HG03159 (cell line): Measurements from ENCODE around the gene PDE2A.
"Not testable (repeated sequence)": the region's sequence is repeated elsewhere in the genome, so short reads cannot be mapped to it uniquely, and the experiment has no call there.

Source experiments
- ATAC-seq: cut with Tn5 transposase; IDR thresholded peaks from one replicate; pipeline ENCODE4 v1.9.1; 2021; ENCODE audit warnings: mild to moderate bottlenecking, moderate library complexity; ENCODE audit not compliant: unreplicated experiment

The PDE2A gene

DNA sequence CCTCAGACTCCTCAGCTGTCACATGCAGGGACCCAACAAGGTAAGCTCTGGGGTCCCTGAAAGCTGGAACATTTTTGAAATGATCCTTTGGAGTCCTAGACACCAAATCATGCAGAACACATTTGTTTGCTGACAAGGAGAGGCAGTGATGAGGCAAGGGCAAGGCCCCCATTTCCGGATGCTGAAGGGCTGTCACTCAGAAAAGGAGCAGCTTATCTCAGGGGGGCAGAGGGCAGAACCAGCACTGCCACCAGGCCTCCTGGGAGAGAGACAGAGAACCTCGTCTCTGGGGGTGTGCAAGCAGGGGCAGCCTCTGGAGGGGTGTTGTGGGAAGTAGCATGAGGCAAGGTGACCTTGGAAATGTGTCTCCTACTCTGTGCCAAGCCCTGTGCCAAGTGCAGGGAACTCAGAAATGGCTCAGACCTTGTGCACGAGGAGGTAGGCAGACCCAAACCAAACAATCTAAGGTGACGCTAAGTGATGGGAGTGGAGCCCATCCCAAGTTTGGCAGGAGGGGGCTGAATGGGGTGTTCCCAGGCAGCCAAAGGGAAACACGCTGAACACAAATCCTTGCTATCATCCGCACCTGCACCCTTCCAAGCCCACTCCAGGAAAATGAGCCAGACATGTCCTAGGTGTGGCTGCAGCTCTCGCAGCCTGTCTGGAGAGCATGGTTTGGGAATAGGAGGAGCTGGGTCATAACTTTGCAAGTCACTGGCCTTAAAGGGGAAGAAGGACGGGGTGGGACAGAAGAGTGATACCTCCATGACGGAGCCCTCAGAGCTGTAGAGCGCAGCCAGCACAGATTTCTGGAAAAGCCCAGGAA, 94.2 kb downstream of the PDE2A start:
- ATAC-seq: no peak

DNA sequence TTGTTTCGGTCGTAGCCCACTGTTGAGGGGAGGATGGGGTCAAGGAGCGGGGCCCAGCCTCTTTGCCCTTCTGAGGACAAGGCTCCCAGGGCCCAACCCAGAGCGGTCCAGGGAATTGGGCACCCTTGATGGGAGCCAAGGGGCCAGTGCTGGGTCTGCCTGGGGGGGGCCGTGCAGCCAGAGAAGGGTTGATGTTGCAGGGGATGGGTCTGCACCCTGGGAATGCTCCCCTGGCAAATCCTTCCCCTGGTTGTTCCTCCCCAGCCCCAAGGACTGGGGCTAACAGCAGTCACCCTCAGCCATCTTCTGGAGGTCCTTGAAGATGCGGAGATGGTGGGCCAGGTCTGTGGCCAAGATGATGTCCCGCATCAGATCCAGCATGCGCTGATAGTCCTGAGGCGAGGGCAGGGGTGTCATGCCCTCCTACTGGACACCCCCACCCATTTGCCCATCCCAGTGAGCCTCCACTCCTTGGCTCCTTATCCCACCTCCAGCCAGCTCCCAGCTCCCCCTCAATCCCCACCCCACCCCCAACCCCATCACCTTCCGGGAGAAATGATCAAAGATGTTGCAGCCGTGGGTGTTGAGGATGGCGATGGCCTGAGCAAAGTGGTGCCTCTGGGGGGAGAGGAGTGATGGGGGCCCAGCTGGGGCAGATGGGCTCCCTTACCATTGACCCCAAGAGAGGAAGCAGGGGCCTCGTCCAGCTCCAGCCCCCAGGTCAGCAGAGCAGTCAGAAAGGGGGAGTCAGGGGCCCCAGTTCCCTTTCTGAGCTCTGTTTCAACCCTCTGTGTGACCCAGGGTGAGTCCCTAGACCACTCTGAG, 95.0 kb downstream of the PDE2A start:
- no peak for ATAC-seq

DNA sequence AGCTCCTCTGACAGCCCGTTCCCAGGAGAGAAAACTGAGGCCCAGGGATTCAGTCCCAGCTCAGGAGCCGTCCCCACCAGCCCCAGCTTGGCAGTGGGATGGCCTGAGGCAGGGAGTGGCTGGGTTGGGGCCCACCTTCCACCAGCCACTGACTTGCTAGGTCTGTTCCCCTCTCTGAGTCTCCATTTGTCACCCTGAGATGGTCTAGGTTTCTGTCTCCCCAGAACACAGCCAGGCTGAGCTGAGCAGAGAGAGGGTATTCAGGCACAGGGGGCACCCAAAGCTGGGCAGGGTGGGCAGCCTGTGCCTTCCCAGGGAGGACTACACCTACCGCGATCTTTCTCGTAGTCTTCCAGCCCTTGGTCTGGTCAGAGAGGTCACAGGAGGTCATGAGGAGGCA, 95.7 kb downstream of the PDE2A start:
- ATAC-seq: no peak

DNA sequence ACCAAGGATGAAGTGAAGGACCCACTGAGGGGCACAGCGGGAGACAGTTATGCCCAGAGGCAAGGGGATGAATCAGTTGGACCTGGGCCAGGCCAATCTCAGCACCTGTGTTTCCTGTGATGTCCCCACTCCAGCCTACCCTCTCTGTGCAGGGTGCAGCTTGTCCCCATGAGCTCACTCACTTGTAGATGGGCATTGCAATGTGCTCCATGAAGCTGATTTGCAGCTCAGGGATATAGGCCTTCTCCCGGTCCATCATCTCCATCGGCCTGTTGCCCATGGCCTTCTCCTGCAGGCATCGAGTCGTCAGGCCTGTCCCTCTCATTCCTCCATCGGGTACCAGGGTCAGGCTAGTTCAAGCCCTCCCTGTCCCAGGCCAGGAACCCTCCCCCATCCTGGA, 96.2 kb downstream of the PDE2A start:
- ATAC-seq: no peak

DNA sequence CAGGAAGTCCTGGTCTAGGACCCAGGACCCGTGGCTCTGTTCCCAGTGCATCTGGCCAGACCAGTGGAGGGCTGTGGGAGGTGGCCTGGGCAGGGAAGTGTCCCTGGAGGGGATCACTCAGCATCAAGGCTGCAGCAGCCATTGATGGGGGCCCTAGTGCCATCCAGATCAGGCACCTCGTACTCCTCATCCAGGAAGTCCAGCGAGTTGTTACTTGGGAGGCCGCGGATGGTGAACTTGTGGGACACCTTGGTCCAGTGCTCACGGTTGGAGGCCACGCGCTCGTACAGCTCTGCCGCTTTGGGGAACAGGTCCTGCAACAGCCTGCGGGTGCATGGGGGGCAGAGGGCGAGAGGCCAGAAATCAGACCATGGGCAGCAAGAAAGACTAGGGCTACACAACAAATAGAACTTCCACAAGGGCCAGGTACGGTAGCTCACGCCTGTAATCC, 96.9 kb downstream of the PDE2A start:
- no peak for ATAC-seq

DNA sequence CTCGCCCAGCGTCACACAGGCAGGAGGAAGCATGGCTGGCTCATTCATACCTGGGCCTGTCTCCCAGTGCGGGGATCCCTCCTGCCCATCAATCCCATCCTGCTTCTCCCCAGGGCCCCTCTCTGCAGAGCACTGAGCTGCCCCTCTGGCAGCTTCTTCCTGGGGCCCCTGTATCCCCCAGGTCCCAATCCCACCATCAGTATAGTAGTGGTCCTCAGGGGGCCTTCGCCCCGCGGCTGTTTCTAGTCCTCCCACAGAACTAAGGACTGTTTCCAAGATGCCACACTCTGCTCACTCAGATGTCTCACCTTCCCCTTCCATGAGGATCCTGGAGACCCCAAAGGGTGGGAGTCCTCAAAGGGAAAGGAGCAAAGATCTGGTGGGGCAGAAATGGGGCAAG, 97.6 kb downstream of the PDE2A start:
- ATAC-seq: no peak

DNA sequence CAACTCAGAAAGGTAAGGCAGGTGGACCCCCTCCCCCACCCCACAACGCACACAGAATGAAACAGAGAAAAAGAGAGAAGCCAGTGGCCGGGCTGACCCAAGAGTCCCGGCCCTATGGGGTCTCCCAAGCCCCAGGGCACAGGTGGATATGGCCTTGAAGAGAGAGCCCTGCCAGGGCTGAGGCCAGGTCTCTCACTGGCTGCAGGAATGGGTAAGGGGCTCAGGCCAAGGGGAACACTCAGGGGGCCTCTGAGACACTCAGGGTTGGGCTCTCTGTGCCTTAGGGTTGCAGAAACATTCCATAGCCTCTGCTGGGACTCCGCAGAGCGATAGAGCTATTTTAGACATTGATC, 98.0 kb downstream of the PDE2A start:
- no peak for ATAC-seq

DNA sequence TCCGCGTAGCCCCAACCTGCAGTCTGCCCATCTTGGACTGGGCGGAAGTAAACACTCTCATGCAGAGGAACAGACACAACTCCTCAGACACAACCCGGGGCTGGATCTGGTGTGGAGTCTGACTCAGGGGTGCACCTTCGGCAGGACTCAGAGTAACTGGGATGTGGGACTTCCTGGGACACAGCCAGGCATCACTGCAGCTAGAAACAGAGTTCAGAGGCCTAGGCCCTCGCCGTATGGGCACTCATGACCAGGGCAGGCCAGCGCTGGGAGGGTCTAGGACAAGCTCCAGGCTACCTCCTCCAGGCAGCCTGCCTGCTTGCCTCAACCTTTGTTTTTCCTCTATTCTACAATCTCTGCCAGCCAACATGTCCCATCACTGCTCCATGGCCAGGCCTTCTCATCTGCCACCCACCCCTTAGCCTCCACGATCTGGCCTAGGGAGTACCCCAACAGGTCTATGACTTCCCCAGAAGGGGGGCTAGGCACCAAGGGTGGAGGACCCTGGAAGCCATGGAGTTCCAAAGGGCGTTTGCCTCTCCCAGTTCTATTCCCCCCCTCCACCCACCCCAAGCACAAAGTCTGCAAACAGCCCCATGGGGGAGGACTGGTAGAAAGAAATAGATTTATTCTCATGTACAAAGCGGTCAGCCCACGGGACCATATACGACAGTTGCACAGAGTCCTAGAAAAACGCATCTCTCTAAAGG, 98.5 kb downstream of the PDE2A start:
- ATAC-seq: no peak

DNA sequence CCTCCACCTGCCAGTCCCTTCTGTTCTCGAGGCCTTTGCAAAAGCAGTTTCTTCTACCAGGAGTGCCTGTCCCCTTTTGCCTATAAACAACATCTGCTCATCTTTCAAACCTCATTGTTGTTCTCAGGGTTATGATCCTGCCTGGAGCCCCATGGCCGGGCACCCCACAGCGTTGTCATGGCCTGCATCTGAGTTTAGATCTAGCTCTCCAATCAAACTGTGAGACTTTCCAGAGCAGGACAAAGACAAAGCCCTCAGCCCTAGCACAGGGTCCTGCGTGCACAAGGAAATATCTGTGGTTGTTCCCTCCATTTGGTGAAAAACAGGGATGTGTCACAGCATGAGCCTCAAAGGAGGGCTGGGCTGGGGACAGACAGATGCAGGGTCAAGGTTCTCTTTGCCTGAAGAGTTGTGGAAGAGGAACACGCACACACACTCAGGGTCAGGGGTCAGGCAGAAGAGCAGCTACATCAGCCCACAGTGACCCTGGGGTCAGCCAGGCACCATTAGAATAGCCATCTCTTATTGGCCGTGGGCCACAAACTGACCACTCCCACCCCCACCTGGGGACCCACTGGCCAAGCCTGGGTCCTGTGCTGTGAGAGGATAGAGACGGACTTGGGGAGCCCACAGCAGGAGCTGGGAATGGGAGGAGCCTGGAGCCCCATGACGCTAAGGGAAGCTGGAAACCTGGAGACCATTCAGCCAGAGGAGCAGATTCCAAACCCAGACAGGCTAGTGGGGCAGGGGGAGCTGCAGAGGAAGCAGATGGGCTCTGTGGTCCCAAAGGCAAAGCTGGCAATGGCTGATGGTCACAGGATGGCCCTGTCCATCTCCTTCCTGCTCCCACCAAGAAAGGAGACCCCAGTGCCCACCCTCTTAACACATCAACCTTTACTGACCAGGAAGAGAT, 99.4 kb downstream of the PDE2A start:
- ATAC-seq: no peak

DNA sequence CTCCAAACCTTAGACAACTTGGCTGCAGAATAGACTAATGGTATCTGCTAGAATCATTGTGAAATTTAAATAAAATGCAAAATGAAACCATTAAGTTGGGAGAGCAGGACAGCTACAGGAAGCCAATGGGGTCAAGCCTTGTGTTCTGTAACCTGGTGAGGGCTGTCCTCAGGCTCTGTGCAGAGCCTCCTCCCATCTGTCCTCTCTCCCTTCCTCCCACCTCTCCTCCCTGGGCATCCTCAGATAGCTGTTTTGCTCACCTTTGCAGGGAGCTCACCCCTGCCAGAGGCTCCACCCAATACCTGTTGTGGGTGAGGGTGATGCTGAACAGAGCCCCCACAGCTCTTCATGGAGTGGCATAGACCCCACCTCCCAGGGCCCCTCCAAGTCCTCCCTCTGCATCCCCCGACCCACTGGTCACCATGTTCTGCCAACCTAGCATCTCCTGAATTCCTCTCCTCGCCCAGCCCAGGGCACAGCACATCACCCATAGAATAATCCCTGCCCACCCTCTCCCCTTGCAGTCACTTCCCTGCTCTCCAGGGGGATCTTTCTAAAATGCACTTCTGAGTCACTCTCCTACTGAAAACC, 100.3 kb downstream of the PDE2A start:
- no peak for ATAC-seq

DNA sequence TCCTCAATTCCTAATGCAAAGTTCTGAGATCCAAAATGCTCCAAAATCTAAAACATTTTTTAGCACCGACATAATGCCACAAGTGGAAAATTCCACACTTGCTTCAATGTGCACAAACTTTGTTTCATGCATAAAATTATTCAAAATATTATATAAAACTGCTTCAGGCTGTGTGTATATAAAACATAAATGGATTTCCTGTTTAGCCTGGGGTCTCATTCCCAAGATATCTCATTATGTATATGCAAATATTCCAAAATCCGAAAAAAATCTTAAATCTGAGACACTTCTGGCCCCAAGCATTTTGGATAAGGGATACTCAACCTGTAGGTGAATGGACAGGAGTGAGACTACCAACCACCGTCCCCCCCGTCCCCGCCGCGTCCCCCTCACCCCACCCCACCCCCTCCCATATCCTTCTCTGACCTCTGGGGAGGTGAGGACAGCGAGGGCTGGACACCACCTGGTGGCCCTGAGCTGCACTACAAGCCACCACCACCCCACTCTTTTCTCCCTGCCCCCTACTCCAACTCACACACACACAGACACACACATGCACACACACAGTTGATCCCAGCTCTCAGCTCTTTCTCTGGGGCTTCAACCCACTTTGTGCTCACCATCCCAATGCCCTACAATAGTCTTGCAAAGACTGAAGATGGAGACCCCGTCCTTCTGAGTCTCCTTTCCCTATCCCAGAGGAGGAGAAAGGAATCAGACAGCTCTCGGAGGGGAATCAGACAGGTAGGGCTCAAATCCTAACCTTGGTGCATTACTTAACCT, 101.0 kb downstream of the PDE2A start:
- no peak for ATAC-seq

DNA sequence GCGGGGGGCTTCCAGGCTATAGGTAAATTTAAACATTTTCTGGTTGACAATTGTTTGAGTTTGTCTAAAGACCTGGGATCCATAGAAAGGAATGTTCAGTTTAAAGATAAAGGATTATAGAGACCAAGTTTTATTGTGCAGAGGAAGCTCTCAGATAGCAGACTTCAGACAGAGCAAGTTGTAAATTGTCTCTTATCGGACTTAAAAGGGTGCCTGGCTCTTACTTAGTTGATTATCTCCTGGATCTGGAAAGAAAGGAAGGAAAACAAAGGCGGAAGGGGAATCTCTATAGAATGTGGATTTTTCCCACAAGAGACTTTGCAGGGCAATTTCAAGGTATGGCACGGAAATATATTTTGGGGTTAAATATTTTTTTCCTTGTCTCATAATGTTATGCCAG, 101.7 kb downstream of the PDE2A start:
- not testable (repeated sequence) for ATAC-seq

DNA sequence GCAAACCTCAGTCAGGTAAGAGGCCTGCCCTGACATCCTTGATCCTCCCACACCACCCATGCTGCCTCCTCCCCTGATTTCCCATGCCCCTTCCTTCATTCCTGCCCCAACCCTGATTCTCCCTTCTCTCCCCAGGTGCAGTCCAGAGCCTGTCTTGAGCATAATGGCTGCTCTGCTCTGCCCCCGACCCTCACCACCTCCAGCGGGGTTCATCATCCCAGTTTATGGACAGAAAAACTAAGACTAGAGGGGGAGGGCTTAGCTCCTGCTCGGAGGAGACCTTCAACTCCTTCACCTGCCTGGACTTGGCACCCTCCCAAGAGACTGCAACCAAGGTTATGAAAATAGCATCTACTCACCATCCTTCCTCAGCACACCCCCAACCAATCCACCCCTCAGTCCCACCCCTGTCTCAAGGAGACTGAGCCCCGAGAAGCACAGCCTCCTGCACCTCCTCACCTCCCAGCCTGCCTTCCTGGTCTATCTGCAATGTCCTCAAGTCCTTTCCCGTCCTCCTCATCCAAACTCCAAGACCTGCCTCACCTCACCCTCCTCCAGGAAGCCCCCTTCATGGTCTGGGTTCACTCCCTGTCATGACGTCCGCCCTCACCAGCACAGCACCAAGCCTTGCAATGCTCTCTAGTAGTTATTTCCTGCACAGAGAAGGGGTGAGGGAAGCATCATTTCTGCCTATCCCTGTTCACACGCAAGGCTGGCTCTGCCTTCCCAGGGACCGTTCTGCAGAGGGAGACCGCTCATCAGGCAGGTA, 103.1 kb downstream of the PDE2A start:
- ATAC-seq: no peak

DNA sequence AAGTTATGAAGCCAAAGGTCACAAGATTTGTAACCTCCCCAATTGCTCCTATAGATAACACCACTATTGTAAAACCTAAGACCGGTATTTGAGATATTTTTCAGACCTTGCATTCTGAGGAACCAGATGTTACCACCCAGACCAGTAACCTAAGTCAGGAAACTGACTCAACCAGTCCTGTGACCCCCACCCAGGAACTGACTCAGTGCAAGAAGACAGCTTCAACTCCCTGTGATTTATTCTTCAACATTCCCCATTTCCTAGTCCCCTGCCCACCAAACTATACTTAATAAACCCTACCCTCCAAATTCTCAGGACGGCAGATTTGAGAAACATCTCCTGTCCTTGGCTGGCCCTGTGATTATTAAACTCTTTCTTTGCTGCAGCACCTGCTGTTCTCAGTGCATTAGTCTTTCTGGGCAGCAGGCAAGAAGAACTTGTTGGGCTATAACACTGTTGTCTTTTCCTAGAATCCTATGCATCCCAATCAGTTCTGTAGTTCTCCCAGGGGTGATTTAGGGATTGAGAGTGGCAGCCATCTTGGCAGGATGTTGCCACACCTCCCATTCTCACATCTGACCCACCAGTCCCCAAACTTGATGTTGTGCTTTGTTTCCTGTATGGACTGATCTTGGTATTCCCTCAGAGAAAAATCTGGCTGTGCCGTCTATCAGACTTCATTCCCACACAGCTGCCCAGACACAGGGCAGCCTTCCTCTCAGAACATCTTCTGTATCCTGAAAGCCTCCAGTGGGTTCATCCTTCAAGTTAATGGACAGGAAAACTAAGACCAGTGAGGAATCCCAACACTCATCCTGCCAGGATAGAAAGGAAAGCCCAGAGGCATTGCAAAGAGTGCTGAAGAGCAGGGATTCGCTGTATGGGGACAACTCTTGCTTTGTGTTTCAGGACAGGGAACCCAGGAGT, 104.0 kb downstream of the PDE2A start:
- ATAC-seq: no peak

DNA sequence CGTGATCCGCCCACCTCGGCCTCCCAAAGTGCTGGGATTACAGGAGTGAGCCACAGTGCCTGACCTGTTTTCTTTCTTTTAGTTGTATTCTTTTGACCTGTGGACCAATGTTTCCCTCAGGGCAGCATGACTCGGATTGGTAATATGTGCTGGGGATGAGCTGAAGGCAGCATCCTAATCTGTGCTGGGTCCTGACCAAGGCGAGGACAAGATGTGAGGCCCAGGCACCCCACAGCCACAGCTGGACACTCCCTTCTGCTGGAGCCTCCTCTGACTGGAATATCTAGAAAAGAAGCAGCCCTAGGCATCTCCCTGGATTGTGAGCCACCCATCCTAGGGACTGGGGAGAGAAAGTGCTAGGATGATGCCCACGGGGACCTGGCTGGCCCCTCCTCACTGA, 105.4 kb downstream of the PDE2A start:
- ATAC-seq: no peak

DNA sequence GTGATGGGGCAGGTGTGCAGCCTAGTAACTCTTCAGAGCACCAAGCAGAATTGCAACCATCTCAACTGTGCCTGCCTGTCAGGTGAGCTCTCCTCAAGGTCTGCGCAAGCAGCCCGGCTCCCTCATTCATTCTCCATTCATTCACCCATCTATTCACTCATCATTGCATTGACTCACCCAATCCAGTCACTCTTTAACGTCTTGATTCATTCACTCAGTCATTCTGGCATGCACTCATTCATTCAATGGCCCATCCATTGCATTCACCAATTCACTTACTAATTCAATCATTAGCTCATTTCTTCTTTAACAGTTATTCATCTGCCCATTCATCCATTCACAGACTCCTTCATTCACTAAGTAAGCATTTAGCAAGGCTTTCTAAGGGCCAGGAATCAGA, 111.8 kb downstream of the PDE2A start:
- no peak for ATAC-seq

DNA sequence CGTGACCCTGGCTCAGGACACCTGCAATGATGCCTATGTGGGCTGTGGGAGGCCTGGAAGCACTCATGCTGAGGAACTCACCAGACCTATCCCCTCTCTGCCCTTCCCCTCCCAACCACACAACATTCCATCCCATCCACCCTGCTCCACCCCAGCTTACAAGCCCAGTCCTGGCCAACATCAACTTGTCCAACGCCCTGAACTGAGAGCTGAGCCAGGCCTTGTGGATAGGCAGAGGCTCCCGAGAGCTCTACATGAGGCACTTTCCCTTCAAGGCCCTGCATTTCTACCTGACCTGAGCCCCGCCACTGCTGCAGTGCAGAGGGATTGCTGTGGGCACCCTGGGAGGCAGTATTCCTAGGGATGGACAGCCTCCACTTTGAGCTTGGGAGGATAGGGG, 112.4 kb downstream of the PDE2A start:
- ATAC-seq: no peak

DNA sequence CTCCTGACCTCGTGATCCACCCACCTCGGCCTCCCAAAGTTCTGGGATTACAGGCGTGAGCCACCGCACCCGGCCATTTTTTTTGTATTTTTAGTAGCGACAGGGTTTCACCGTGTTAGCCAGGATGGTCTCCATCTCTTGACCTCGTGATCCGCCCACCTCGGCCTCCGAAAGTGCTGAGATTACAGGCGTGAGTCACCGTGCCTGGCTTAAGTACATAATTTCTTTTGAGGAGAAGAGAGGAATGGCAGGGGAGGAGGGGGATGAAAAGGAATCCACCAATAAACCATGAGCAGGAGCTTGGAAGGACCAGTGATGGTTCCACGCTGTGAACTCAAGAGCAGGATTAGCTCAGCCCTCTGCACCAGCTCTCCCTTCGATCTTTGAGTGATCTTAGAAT, 113.4 kb downstream of the PDE2A start:
- ATAC-seq: not testable (repeated sequence)
